Measurements from ENCODE around the gene KRT32.

Gene KRT32

DNA sequence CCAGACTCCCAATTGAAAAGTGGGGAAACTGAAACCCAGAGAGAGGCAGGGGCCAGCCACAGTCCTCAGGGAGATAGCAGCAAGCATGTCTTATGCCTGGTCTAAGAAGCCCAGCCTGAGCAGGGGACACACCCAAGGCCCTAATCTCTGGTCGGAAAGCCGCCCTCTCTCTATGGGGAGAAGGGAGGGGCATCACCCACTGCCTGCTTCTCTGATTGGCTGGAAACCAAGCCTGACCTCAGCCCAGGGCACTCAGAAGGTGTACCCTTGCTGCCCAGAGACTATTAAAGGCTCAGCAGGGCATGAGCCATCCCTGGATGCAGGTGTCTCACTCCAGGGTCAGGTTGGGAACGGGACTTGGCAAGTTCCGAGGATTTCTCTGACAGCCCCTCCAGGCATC lies 43.9 kb upstream of the KRT32 start:
- no peak for DNase-seq (ENCODE audit: low read depth)
- TF ChIP-seq CTCF (IDR thresholded peaks at IDR 0.05; ENCODE audit: low read depth, low read length, missing control alignments), result no peak
- no peak overlapping the region for H3K4me3 ChIP-seq (ENCODE audit: low read depth, low read length)

DNA sequence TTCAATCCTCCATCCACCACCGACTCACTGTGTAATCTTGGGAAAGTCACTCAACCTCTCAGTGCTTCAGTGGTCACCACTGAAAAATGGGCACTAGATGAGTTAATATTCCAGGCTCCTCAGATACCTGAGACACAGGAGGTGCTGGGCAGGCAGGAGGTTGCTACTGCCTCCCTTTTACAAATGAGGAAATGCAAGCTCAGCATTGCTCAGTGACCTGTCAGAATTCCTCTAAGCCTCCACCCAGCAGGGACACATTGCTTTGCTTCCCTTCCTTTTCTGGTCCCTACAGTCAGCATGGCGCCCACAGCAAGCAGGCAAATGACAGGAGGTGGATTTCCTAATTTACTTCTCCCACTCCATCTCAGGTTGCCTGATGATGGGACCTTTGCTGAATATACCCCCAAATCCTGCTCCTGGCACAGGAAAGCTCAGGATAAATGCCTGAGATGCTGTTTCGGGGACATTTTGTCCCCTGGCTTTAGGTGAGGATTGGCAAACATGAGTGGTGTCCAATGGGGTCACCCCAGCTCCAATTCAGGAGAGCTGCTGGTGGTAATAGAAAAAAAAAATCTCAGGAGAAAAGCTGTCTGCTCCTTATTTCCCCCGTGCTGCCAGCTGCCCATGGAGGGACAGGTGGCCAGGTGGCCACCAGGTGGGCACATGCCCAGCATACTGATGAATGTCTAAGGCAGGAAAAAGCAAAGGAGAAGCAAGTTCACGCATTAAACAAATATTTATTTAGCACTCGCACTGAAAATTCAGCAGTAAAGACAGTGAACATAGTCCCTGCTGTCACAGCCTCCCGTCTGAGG lies 43.3 kb upstream of the KRT32 start:
- no peak overlapping the region for H3K4me3 ChIP-seq (ENCODE audit: low read depth, low read length)
- DNase-seq (ENCODE audit: low read depth), result no peak
- TF ChIP-seq CTCF (IDR thresholded peaks at IDR 0.05; ENCODE audit: low read depth, low read length, missing control alignments), result no peak

DNA sequence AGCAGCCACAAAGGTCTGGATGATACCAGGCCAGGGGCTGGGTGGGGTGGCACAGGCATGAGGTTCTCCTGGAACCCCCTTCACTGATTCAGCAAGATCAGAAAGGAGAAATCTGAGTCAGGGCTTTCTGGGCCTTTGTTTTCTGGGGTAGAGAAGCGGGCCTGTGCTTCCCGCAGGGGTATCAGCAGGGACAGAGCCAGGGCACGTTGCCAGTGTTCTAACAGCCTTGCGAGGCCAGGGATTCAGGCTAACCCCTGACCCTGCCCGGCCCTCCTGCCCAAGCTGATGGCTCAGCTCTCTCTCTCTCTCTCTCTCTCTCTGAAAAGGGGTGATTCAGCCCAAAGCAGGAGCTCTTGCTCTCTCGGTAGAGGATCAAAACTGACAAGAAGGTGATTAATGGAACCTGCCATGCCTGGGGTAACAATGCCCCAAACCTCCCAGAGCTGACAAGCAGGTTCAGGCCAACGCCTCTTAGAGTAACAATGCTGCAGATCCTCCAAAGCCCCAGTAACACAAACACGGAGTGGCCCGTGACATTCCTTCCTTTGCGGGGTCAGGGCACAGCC lies 40.2 kb upstream of the KRT32 start:
- DNase-seq (ENCODE audit: low read depth), result no peak
- TF ChIP-seq CTCF (IDR thresholded peaks at IDR 0.05; ENCODE audit: low read depth, low read length, missing control alignments), result no peak
- H3K4me3 ChIP-seq (ENCODE audit: low read depth, low read length), result no peak overlapping the region

- DNase-seq (ENCODE audit: low read depth), result no peak
- no peak overlapping the region for H3K4me3 ChIP-seq (ENCODE audit: low read depth, low read length)
- no peak for TF ChIP-seq CTCF (IDR thresholded peaks at IDR 0.05; ENCODE audit: low read depth, low read length, missing control alignments)
These were observed 38.9 kb upstream of the KRT32 start for GRCh38 chr17:41505809-41506767.

DNA sequence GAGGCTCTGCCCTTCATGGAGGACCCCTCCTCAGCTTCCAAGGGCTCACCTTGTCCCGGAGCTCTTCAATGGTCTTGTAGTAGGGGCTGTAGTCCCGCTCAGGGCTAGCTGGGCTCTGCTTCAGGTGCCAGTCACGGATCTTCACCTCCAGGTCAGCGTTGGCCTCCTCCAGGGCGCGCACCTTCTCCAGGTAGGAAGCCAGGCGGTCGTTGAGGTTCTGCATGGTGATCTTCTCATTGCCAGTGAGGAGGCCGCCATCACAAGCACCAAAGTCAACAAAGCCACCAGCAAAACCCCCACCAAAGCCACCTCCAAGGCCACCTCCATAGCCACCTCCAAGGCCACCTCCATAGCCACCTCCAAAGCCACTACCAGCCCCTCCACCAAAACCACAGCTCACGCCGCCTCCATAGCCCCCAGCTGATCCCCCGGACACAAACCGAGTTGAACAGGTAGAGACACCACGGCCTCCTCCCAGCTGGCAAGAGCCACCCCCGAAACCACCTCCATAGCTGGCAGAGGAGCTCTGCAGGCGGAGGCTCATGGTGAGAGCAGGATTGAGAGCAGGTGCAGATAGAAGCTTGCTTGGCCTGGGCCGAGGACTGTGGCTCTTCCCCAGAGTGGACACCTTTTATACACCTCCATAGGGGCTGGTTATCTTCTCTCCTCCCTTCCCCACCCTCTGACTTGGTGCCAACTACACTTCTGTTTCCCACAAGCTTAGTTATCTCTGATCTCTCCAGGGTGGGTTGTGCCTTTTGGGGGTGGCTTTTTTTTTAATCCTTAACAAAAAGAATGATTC lies 38.0 kb upstream of the KRT32 start, which contains the start of gene KRT13:
Gene KRT13 (minus strand): TSS at position 606 of the 802 bp plus-strand sequence. CDS start 62 bp downstream, at position 544.
- DNase-seq (ENCODE audit: low read depth), result no peak
- no peak within 1 kb of the TSS for H3K4me3 ChIP-seq (ENCODE audit: low read depth, low read length)
- no peak for TF ChIP-seq CTCF (IDR thresholded peaks at IDR 0.05; ENCODE audit: low read depth, low read length, missing control alignments)

Data from GM12864 (cell line).